Colonic mucosa (tissue), 4 donors: ENCODE data around the gene PEX5. TPM values are rescaled to one million over a fixed set of nuclear protein-coding genes. Genes with fewer than 3 reads are reported as not detected.

Source experiments
- DNase-seq: peaks from one replicate; pipeline ENCODE4 v3.0.0-alpha.2; 2020
- H3K27ac ChIP-seq: fragments of 200-600 bp; one replicate; pipeline ENCODE4 v1.8.0; 2021
- H3K27me3 ChIP-seq: fragments of 200-600 bp; one replicate; pipeline ENCODE4 v1.8.0; 2021
- H3K36me3 ChIP-seq: fragments of 200-600 bp; one replicate; pipeline ENCODE4 v1.8.0; 2021
- H3K4me1 ChIP-seq: fragments of 200-600 bp; one replicate; pipeline ENCODE4 v1.8.0; 2021; ENCODE audit warnings: mild to moderate bottlenecking
- H3K4me3 ChIP-seq: fragments of 200-600 bp; one replicate; pipeline ENCODE4 v1.8.0; 2021
- H3K9ac ChIP-seq, 2 donors: one replicate each; pipeline ENCODE4 v1.7.0; 2013; ENCODE audit warnings: control low read depth in 2 of 2, low read depth in 2 of 2, low read length in 2 of 2
- H3K9me3 ChIP-seq: fragments of 200-600 bp; one replicate; pipeline ENCODE4 v1.8.0; 2021
- CTCF ChIP-seq: fragments of 200-600 bp; IDR thresholded peaks from one replicate; pipeline ENCODE4 v1.8.0; 2022; ENCODE audit warnings: antibody characterized with exemption, mild to moderate bottlenecking
- intact Hi-C: fragments of 100-400 bp; cut with DNase I; formaldehyde crosslinking; loops from one replicate; pipeline ENCODE4 v1.14.1; 2022
- total RNA-seq, 2 donors: library from RNA; stranded (reverse); fragmentation: NEBNext Ultra II Directional in 1 of 2; extraction: Animal tissue kit (Norgen Biotek cat#: 25700) in 1 of 2; gene quantifications; one replicate each; pipeline ENCODE4 v1.2.1, GENCODE V29; 2021
- donor health status: healthy.
- donor health status: DM: no; HTN: no; CAD: no.
- donor health status: DM: no; HTN: no; CAD: no.

PEX5 gene
- total RNA-seq, 2 donors from 2014 or later, result 31.4 to 35.4 TPM

GRCh38 chr12:7155471-7156034 lies 33.9 kb upstream of the PEX5 start:
- Histone ChIP-seq H3K4me1 (no peaks in the 10 kb centered on the region), H3K36me3 (no peaks in the 10 kb centered on the region), H3K9ac (no peak overlapping the region), H3K27me3 (no peaks in the 10 kb centered on the region), H3K9me3 (no peaks in the 10 kb centered on the region), H3K27ac (no peak overlapping the region), H3K4me3 (no peak overlapping the region)
- no peak for DNase-seq
- intact Hi-C loops, result no loop called here
- TF ChIP-seq CTCF, result no peak

- H3K36me3 ChIP-seq, result no peaks in the 10 kb centered on the region
- no peaks in the 10 kb centered on the region for H3K4me1 ChIP-seq
- intact Hi-C loops, result no loop called here
- no peak for TF ChIP-seq CTCF
- DNase-seq, result no peak
- H3K27ac ChIP-seq, result no peak overlapping the region
- H3K27me3 ChIP-seq, result no peaks in the 10 kb centered on the region
- no peak overlapping the region for H3K9ac ChIP-seq
- no peak overlapping the region for H3K4me3 ChIP-seq
- no peaks in the 10 kb centered on the region for H3K9me3 ChIP-seq
Measured at GRCh38 chr12:7156259-7157197, 33.0 kb upstream of the PEX5 start.

- DNase-seq, result no peak
- Histone ChIP-seq H3K4me3 (no peak overlapping the region), H3K9ac (no peak overlapping the region), H3K27ac (no peak overlapping the region), H3K9me3 (no peaks in the 10 kb centered on the region), H3K27me3 (no peaks in the 10 kb centered on the region), H3K4me1 (no peaks in the 10 kb centered on the region), H3K36me3 (no peaks in the 10 kb centered on the region)
- intact Hi-C loops, result no loop called here
- no peak for TF ChIP-seq CTCF
Measured at GRCh38 chr12:7157391-7157790, 32.1 kb upstream of the PEX5 start.

GRCh38 chr12:7158781-7159609 lies 30.5 kb upstream of the PEX5 start:
- H3K36me3 ChIP-seq, result no peaks in the 10 kb centered on the region
- H3K4me1 ChIP-seq, result no peaks in the 10 kb centered on the region
- H3K9me3 ChIP-seq, result no peaks in the 10 kb centered on the region
- no peak overlapping the region for H3K4me3 ChIP-seq
- TF ChIP-seq CTCF, result no peak
- no peak for DNase-seq
- intact Hi-C loops, result no loop called here
- no peak overlapping the region for H3K27ac ChIP-seq
- H3K27me3 ChIP-seq, result no peaks in the 10 kb centered on the region
- no peak overlapping the region for H3K9ac ChIP-seq

- no peaks in the 10 kb centered on the region for H3K27me3 ChIP-seq
- DNase-seq, result no peak
- no peak overlapping the region for H3K9ac ChIP-seq
- no peaks in the 10 kb centered on the region for H3K36me3 ChIP-seq
- no peaks in the 10 kb centered on the region for H3K4me1 ChIP-seq
- H3K9me3 ChIP-seq, result no peaks in the 10 kb centered on the region
- TF ChIP-seq CTCF, result no peak
- no peak overlapping the region for H3K27ac ChIP-seq
- intact Hi-C loops, result no loop called here
- no peak overlapping the region for H3K4me3 ChIP-seq
Measured at GRCh38 chr12:7160183-7160582, 29.3 kb upstream of the PEX5 start.
